Esophagus muscularis mucosa (tissue), 4 donors: ENCODE results near the gene ZNF398. TPM values are rescaled to one million over a fixed set of nuclear protein-coding genes. Genes with fewer than 3 reads are reported as not detected.
A peak's percentile ranks its signal among the peaks of the same experiment; 100 is the strongest.

ENCODE experiments used
- DNase-seq: peaks from one replicate; pipeline ENCODE4 v3.0.0-alpha.2; 2017; ENCODE audit errors: extremely low spot score
- H3K27ac ChIP-seq, 4 donors: fragments of 200-600 bp; sonication (generic); replicated peaks in 1 of 4; 1 replicate in 3 of 4; 2 replicates in 1 of 4; pipeline ENCODE4 v1.5.1; 2016 to 2019; ENCODE audit warnings: mild to moderate bottlenecking in 1 of 4
- H3K27me3 ChIP-seq, 4 donors: fragments of 200-600 bp; sonication (generic); one replicate each; pipeline versions ENCODE4 v1.5.1 to v1.6.0; 2016 to 2019
- H3K36me3 ChIP-seq, 4 donors: fragments of 200-600 bp; sonication (generic); one replicate each; pipeline ENCODE4 v1.5.1; 2016 to 2019
- H3K4me1 ChIP-seq, 4 donors: fragments of 200-600 bp; sonication (generic); one replicate each; pipeline ENCODE4 v1.5.1; 2016 to 2019
- H3K4me3 ChIP-seq, 4 donors: fragments of 200-600 bp; sonication (generic); 1 replicate in 2 of 4; 2 replicates in 2 of 4; pipeline ENCODE4 v1.5.1; 2016 to 2019; ENCODE audit warnings: mild to moderate bottlenecking in 4 of 4, moderate library complexity in 1 of 4
- H3K9me3 ChIP-seq, 4 donors: fragments of 200-600 bp; sonication (generic); 1 replicate in 3 of 4; 2 replicates in 1 of 4; pipeline ENCODE4 v1.5.1; 2016 to 2019
- CTCF ChIP-seq, 3 experiments: fragments of 200-600 bp in 2 of 3; fragments of 450-650 bp in 1 of 3; sonication (generic) in 2 of 3; IDR thresholded peaks; one replicate each; pipeline ENCODE4 v1.5.1; 2017 to 2019; ENCODE audit warnings: antibody characterized with exemption in 3 of 3, mild to moderate bottlenecking in 2 of 3, moderate library complexity in 1 of 3
- EP300 ChIP-seq: sonication (generic); formaldehyde crosslinking; IDR thresholded peaks from one replicate; pipeline ENCODE4 v1.6.1; 2017; ENCODE audit warnings: antibody characterized with exemption
- POLR2A ChIP-seq: fragments of 450-650 bp; IDR thresholded peaks from one replicate; pipeline ENCODE4 v1.6.1; 2017; ENCODE audit warnings: antibody characterized with exemption, moderate library complexity, mild to moderate bottlenecking, low read depth
- POLR2AphosphoS5 ChIP-seq, 2 donors: sonication (generic); formaldehyde crosslinking; IDR thresholded peaks; one replicate each; pipeline ENCODE4 v1.6.1; 2017; ENCODE audit warnings: antibody characterized with exemption in 2 of 2
- WGBS: methylation state at CpG from one replicate; pipeline ENCODE4 v1.1.5; 2018; 5-methylcytosine and 5-hydroxymethylcytosine counted together
- intact Hi-C: fragments of 100-400 bp; cut with DNase I; formaldehyde crosslinking; loops from one replicate; pipeline ENCODE4 v1.15.1; 2023
- total RNA-seq, 4 donors: library from RNA; depleted of rRNA; stranded (reverse); fragments of >200 nt; gene quantifications; one replicate each; pipeline versions ENCODE4 v1.1.0 to v1.2.1, GENCODE V29; 2016

ZNF398 gene
- total RNA-seq, 4 donors from 2014 or later = 16.9 to 22.6 (median 19.2) TPM

GRCh38 chr7:149194799-149195179 lies 47.5 kb downstream of the ZNF398 start:
- no peak for DNase-seq
- Histone ChIP-seq H3K36me3 (peaks cover 16 to 20% (median 18%) of the 10 kb centered on the region in 4 donors), H3K4me1 (peaks cover 20 to 31% (median 30%) of the 10 kb centered on the region in 4 donors), H3K4me3 (peak overlapping the region; percentile 72 to 92 (median 81)), H3K27me3 (peaks cover 0 to 3% (median 0%) of the 10 kb centered on the region in 4 donors), H3K27ac (peak overlapping the region; percentile 89 to 94 (median 91)), H3K9me3 (no peaks in the 10 kb centered on the region)
- intact Hi-C loops = loop anchor here (5.0 kb wide), 1 partner anchor 47 kb away; the partner anchor contains the start of gene ZNF398
- 83% methylated on average over 4 of the region's 4 CpGs for WGBS
- TF ChIP-seq POLR2AphosphoS5 (IDR thresholded peaks at IDR 0.05) = no peak
- TF ChIP-seq CTCF (IDR thresholded peaks at IDR 0.05) = no peak
- no peak for TF ChIP-seq EP300
- no peak for TF ChIP-seq POLR2A

- peak within 1 kb of the TSS; percentile 89 to 94 (median 91) for H3K27ac ChIP-seq
- 1% methylated on average over 30 of the region's 97 CpGs for WGBS
- H3K4me1 ChIP-seq = peaks cover 20 to 31% (median 30%) of the 10 kb centered on the region in 4 donors
- H3K27me3 ChIP-seq = peaks cover 0 to 3% (median 0%) of the 10 kb centered on the region in 4 donors
- peak; percentile 53 to 75 (median 58) for TF ChIP-seq CTCF (IDR thresholded peaks at IDR 0.05)
- TF ChIP-seq EP300 = no peak
- TF ChIP-seq POLR2AphosphoS5 (IDR thresholded peaks at IDR 0.05) = peak; percentile 70 to 78
- TF ChIP-seq POLR2A = no peak
- DNase-seq = peak; percentile 96
- H3K36me3 ChIP-seq = peaks cover 23 to 27% (median 25%) of the 10 kb centered on the region in 4 donors
- H3K9me3 ChIP-seq = no peaks in the 10 kb centered on the region
- intact Hi-C loops = loop anchor here (5.0 kb wide), 1 partner anchor 48 kb away; the partner anchor contains the start of gene ZNF398
- peak within 1 kb of the TSS; percentile 72 to 92 (median 81) for H3K4me3 ChIP-seq
These were observed 48.2 kb downstream of the ZNF398 start, which contains the start of gene ZNF282 for GRCh38 chr7:149195180-149196150. ZNF282 (plus strand) TSS chr7:149195546; CDS start chr7:149195590, 44 bp downstream.

- TF ChIP-seq POLR2A = no peak
- 1% methylated on average over 11 of the region's 17 CpGs for WGBS
- H3K27me3 ChIP-seq = peaks cover 0 to 3% (median 0%) of the 10 kb centered on the region in 4 donors
- H3K4me3 ChIP-seq = peak overlapping the region; percentile 72 to 92 (median 81)
- peaks cover 20 to 31% (median 30%) of the 10 kb centered on the region in 4 donors for H3K4me1 ChIP-seq
- peaks cover 30 to 34% (median 33%) of the 10 kb centered on the region in 4 donors for H3K36me3 ChIP-seq
- no peak for DNase-seq
- no peaks in the 10 kb centered on the region for H3K9me3 ChIP-seq
- intact Hi-C loops = loop anchor here (5.0 kb wide), 1 partner anchor 49 kb away; the partner anchor contains the start of gene ZNF398
- peak overlapping the region; percentile 89 to 94 (median 91) for H3K27ac ChIP-seq
These were observed 49.0 kb downstream of the ZNF398 start for GRCh38 chr7:149196151-149196704.

- 19% methylated on average over 6 of the region's 7 CpGs for WGBS
- no peaks in the 10 kb centered on the region for H3K9me3 ChIP-seq
- intact Hi-C loops = loop anchor here (5.0 kb wide), 1 partner anchor 49 kb away; the partner anchor contains the start of gene ZNF398
These were observed 49.5 kb downstream of the ZNF398 start for GRCh38 chr7:149196705-149197171.

More at GRCh38 chr7:149196705-149197171, 49.5 kb downstream of the ZNF398 start:
- peaks cover 32 to 39% (median 38%) of the 10 kb centered on the region in 4 donors for H3K36me3 ChIP-seq
- no peak for TF ChIP-seq EP300
- no peak for TF ChIP-seq POLR2A
- no peak for TF ChIP-seq POLR2AphosphoS5 (IDR thresholded peaks at IDR 0.05)
- no peak for TF ChIP-seq CTCF (IDR thresholded peaks at IDR 0.05)
- peak overlapping the region; percentile 72 to 92 (median 81) for H3K4me3 ChIP-seq
- peaks cover 20 to 31% (median 30%) of the 10 kb centered on the region in 4 donors for H3K4me1 ChIP-seq
- H3K27ac ChIP-seq = peak overlapping the region; percentile 89 to 94 (median 91)
- DNase-seq = no peak
- H3K27me3 ChIP-seq = peaks cover 0 to 2% (median 0%) of the 10 kb centered on the region in 4 donors
